ENCODE results near the gene RBM6.

DNA sequence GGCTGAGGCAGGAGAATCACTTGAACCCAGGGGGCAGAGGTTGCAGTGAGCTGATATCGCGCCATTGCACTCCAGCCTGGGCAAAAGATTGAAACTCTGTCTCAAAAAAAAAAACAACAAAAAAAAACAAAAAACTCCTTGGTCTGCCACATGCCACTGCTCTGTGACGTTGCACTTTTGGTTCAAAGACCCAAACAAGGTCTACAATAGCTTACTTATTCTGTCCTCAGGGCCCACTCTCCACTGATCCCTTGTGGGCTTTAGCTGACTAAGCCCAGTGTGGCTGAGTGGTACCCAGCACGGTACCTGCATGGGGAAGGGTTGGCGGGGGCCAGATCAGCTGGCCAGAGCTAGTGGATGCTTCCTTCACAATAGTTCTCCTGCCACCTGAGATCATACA is 12.2 kb upstream of the RBM6 start:
- TF ChIP-seq EZH2phosphoT487 (IDR thresholded peaks at IDR 0.05; ENCODE audit: insufficient read depth, low read depth) (no peak), EZH2 (IDR thresholded peaks at IDR 0.05; ENCODE audit: insufficient read depth, poor library complexity, severe bottlenecking) (no peak)

Measured in GM23248 (cell line).